Jurkat, Clone E6-1 (cell line): ENCODE measurements around the gene FNIP2.
"Not testable (repeated sequence)": the region's sequence is repeated elsewhere in the genome, so short reads cannot be mapped to it uniquely, and the experiment has no call there.

ENCODE experiments used
- DNase-seq: peaks from one replicate; pipeline ENCODE4 v3.0.0-alpha.2; 2011; ENCODE audit warnings: low read depth, low spot score
- H3K4me3 ChIP-seq: 2 replicates; pipeline ENCODE4 v1.5.1; 2011; ENCODE audit warnings: mild to moderate bottlenecking, low read length, control low read depth, moderate library complexity

The FNIP2 gene

GRCh38 chr4:158786955-158787354 lies 18.1 kb downstream of the FNIP2 start:
- DNase-seq, result no peak
- no peak overlapping the region for H3K4me3 ChIP-seq

DNA sequence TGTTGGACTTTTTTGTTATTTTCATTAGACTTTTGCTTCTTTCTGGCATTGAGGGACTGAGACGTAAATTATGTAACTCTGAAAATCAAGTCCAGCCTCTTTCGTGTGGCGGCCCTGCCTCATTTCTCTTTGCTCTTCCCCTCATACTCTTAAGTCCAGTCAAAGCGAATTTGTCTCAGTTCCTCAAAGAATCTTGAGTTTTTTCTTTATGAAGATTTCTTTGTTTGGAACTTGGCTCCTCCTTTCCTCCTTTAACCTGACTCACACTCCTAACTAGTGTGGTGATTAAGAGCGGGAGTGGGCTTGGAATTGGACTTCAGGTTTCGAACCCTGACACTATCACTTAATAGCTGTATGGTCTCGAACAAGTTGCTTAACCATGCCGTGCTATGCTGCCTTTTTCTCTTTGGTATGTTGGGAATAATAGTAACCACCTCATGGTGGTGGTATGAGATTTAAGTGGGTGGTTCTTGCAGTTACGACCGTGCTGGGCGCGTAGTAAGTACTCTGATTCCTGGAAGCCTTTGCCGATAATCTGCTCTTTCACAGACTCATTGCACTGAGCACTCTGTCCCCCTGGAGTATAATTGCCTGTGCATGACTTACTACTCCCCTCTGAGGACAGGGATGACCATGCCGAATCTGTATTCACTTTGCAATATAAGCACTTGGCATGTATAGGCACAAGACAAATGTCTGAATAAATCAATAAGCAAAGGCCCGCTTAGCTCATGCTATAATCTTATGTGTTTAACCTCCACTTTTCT lies 19.1 kb downstream of the FNIP2 start:
- no peak overlapping the region for H3K4me3 ChIP-seq
- no peak for DNase-seq

DNA sequence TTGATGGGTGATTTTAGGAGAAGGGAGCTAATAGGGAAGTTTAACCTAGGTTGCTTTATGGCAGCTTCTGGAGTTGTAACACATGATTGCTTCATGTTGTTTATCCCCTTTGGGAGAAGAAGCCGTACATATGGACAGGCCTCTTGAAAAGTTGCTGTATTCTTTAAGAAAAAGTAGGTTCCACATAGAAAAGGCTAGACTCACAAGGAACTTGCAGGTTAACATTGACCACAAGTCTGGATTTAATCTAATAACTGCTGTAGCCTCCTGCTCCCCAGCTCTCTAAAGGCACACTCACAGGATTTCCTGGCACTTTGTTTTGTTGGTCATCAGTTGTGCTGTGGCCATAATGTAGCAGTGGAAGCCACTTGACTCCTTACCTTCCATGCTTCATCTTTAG lies 19.7 kb downstream of the FNIP2 start:
- no peak for DNase-seq
- H3K4me3 ChIP-seq, result no peak overlapping the region

GRCh38 chr4:158789853-158790252 lies 21.0 kb downstream of the FNIP2 start:
- no peak overlapping the region for H3K4me3 ChIP-seq
- DNase-seq, result no peak

DNA sequence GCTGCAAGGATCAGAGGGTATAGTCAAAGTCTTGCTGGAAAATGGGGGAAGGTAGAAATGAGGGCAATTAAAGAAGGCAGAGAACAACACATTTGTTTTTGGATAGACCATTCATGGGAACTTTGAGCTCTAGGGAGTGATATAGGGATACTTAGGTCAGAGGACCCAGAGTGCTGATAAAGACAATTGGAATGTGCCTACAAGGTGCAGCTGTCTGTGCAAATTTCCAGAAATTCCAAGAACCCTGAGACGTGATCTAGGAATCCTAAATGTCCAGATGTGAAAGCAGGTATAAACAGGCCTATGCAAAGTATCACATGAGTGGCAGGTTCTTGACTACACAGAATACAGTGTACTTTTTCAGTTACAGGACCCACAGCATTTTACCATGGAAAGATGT lies 24.2 kb downstream of the FNIP2 start:
- no peak for DNase-seq
- no peak overlapping the region for H3K4me3 ChIP-seq

DNA sequence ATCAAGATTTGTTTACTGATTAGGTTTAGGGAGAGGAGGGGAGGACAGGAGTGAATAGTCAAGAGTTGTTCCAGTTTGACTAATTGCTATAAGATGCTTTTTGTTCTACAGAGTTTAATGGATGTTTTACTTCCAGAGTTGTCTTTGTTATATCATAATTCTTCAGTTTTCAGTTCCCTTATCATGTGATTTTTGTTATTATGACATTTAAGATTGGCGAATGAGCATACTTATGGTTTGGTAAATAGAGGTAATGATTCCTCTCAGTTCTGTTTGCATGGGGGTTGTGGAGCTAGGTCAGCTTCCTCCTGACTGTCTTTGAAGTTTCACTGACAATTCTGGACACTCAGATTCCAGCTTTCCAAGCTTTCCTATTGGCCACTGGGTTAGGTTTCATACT lies 24.6 kb downstream of the FNIP2 start:
- DNase-seq, H3K4me3 ChIP-seq: not testable (repeated sequence)

GRCh38 chr4:158796370-158797140 lies 27.7 kb downstream of the FNIP2 start:
- no peak overlapping the region for H3K4me3 ChIP-seq
- DNase-seq, result no peak

DNA sequence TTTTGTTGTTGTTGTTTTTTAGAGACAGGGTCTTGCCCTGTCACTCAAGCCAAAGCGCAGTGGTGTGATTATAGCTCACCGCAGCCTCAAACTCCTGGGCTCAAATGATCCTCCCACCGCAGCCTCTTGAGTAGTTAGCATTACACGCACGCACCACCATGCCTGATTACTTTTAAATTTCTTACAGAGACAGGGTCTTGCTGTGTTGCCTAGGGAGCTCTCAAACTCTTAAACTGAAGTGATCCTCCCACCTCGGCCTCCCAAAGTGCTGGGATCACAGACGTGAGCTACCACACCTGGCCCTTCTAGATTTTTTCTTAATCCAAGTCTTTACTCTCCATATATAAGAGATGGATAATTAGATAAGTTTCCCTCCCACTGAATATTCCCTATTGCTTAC lies 29.2 kb downstream of the FNIP2 start:
- no peak overlapping the region for H3K4me3 ChIP-seq
- DNase-seq, result no peak

- no peak for DNase-seq
- no peak overlapping the region for H3K4me3 ChIP-seq
Observed at GRCh38 chr4:158799013-158799770, 30.4 kb downstream of the FNIP2 start.

- no peak for DNase-seq
- no peak overlapping the region for H3K4me3 ChIP-seq
Observed at GRCh38 chr4:158799856-158800255, 31.0 kb downstream of the FNIP2 start.

- DNase-seq, result no peak
- no peak overlapping the region for H3K4me3 ChIP-seq
Observed at GRCh38 chr4:158801066-158801465, 32.2 kb downstream of the FNIP2 start.

DNA sequence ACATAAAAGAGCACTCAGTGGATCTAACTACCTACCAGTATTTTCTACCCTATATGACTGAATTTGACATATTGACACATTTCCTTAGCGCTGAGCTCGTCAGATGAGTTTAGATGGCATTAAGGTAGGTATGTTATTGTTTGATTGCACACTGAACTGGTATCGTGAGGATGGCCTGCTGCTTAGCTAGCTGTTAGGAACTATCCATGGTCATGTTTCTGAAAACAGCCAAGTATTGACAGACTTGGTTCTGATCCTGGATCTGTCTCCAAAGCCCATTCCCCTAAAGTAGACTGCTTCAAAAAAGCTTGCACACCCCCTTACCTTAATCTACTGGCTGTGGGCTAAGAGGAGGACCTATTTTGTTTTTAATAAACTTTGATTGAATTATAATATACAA lies 32.9 kb downstream of the FNIP2 start:
- H3K4me3 ChIP-seq, result no peak overlapping the region
- DNase-seq, result no peak

- no peak overlapping the region for H3K4me3 ChIP-seq
- DNase-seq, result no peak
Observed at GRCh38 chr4:158802914-158803313, 34.1 kb downstream of the FNIP2 start.

DNA sequence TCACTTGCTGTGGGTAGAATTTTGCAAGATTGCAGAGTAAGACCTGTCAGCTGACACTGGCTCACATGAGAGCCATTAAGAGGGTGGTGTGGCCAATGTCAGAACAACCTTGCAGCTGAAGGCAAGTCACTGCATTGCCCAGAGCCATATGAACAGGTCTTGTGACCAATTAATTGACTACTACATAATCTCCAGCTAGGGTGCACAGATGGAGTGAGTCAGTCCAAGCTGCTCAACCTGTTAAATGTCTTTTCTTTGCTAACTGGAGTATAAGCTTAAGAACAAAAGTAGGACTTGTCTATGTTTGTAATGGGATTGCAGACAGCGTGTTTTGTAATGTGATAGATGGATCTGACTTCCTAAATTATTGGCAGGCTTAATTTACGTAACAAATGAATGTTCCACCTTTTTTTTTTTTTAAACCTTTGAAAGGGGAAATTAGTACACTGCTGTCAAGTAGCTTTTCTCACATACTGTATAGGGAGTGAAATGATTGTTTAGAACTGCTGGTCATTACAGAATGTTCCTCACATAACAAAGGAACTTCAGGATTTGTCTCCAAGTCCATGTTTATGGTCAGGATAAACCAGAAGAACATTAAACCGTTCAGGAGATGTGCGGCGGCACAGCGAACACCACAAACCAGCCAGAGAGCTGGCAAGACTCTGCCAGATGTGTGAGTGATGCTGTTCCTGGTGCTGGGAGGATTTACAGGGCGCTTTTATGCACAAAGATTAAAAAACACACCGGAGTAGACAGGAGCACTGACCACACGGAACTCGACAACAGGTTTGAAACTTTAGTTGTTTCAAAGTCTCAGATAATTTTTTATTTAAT lies 37.0 kb downstream of the FNIP2 start:
- DNase-seq, result no peak
- H3K4me3 ChIP-seq, result no peak overlapping the region

DNA sequence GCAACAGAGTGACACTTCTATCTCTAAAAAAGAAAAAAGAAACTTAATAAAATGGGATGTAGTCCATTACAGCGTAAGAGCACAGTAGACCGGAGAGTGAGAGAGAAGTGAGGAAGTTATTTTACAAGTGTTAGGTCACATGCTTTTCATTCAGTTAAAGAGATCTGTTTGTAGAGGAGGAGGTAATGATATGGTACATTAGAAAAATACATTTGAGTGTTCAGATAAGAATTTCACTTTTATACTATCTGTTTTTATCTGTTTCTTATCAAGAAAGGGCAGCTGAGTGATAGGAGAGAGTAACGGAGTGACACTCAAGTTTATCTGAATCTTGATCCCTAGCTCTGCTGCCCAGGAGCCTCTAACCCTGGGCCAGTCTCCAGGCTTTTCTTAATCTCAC lies 38.9 kb downstream of the FNIP2 start:
- H3K4me3 ChIP-seq, result no peak overlapping the region
- DNase-seq, result no peak

DNA sequence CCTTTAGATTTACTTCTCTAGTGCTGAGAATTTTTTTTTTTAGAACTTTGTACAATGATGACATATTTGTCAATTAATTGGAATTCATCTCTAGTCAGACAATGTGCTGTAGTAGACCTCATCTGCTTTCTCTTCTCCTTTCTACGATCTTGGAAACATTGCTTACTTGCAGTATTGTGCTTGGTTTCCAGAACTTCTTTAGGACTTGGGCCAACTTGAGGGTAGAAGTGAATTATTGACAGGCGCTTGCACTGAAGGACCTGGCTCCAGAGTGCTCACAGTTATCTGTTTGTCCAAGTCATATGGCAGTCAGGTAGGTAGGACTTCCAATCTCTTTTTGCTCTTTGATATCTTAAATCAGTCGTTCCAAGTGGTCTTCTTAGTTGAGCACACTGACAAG lies 39.6 kb downstream of the FNIP2 start:
- no peak overlapping the region for H3K4me3 ChIP-seq
- DNase-seq, result no peak

DNA sequence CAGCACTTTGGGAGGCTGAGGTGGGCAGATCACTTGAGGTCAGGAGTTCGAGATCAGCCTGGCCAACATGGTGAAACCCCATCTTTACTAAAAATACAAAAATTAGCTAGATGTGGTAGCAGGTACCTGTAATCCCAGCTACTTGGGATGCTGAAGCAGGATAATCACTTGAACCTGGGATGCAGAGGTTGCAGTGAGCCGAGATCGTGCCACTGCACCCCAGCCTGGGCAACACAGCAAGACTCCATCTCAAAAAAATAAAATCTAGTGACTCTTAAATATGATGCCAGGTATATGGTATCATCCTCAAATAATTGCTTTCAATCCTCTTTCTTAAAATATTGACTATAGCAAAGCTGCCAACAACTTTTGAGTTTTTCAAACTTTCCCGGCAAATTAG lies 40.4 kb downstream of the FNIP2 start:
- not testable (repeated sequence) for DNase-seq, H3K4me3 ChIP-seq

GRCh38 chr4:158809611-158810486 lies 41.0 kb downstream of the FNIP2 start:
- no peak overlapping the region for H3K4me3 ChIP-seq
- DNase-seq, result peak; percentile 70
